Tibial nerve (tissue), 4 donors: ENCODE data around the gene DIP2C. TPM values are rescaled to one million over a fixed set of nuclear protein-coding genes. Genes with fewer than 3 reads are reported as not detected.

Experiments
- DNase-seq, 2 donors: peaks; one replicate each; pipeline ENCODE4 v3.0.0-alpha.2; 2019; ENCODE audit warnings: low spot score in 2 of 2
- H3K27ac ChIP-seq, 4 donors: fragments of 200-600 bp; sonication (generic) in 3 of 4; one replicate each; pipeline ENCODE4 v1.5.1; 2017 to 2019; ENCODE audit warnings: mild to moderate bottlenecking in 1 of 4
- H3K27me3 ChIP-seq, 2 donors: fragments of 200-600 bp; sonication (generic) in 1 of 2; one replicate each; pipeline versions ENCODE4 v1.5.1 to v1.6.0; 2017 to 2019
- H3K36me3 ChIP-seq, 3 donors: fragments of 200-600 bp; sonication (generic); one replicate each; pipeline ENCODE4 v1.5.1; 2018 to 2019
- H3K4me1 ChIP-seq, 4 donors: fragments of 200-600 bp; sonication (generic) in 3 of 4; one replicate each; pipeline ENCODE4 v1.5.1; 2017 to 2019
- H3K4me3 ChIP-seq, 4 donors: fragments of 200-600 bp; sonication (generic) in 3 of 4; one replicate each; pipeline ENCODE4 v1.5.1; 2017 to 2019; ENCODE audit warnings: mild to moderate bottlenecking in 1 of 4, moderate library complexity in 1 of 4
- H3K9me3 ChIP-seq, 4 donors: fragments of 200-600 bp; sonication (generic) in 3 of 4; one replicate each; pipeline ENCODE4 v1.5.1; 2017 to 2019
- EP300 ChIP-seq, 2 donors: sonication (generic); formaldehyde crosslinking; IDR thresholded peaks; one replicate each; pipeline ENCODE4 v1.6.1; 2017; ENCODE audit warnings: antibody characterized with exemption in 2 of 2, mild to moderate bottlenecking in 1 of 2
- POLR2A ChIP-seq, 2 donors: fragments of 450-650 bp; IDR thresholded peaks; one replicate each; pipeline ENCODE4 v1.6.1; 2017; ENCODE audit warnings: antibody characterized with exemption in 2 of 2, mild to moderate bottlenecking in 2 of 2, moderate library complexity in 2 of 2
- WGBS, 2 donors: methylation state at CpG; one replicate each; pipeline ENCODE4 v1.1.5; 2018; 5-methylcytosine and 5-hydroxymethylcytosine counted together
- total RNA-seq, 4 donors: library from RNA; depleted of rRNA; stranded (reverse); fragments of >200 nt; gene quantifications; one replicate each; pipeline ENCODE4 v1.1.0, GENCODE V29; 2016
- TF ChIP-seq, protein P1 (sequence below), 5 experiments: fragments of 200-600 bp in 3 of 5; fragments of 450-650 bp in 2 of 5; sonication (generic) in 3 of 5; IDR thresholded peaks; one replicate each; pipeline ENCODE4 v1.5.1; 2016 to 2019; ENCODE audit warnings: antibody characterized with exemption in 5 of 5, mild to moderate bottlenecking in 3 of 5, moderate library complexity in 2 of 5

Gene DIP2C
- total RNA-seq, 4 donors from 2014 or later: 31.4 to 46.5 (median 36.0) TPM

DNA sequence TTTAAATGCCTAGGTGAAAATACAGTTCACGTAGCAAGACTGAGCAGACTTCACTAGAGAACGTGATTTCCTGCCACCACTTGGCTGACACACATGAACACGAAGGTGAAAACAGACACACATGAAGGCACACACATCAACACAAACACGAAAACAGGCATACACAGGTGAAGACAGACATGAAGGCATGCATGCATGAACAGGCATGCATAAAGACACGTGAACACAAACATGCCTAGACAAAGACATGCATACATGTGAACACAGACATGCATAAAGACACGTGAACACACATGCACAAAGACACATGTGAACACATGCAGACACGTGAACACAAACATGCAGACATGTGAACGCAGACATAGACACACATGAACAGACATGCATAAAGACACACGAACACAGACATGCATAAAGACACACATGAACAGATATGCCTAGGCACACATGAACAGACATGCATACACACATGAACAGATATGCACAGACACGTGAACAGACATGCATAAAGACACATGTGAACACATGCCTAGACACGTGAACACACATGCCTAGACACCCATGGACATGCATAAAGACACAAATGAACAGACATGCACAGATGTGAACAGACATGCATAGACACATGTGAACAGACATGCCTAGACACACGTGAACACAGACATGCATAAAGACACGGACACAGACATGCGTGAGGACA is 311.1 kb downstream of the DIP2C start:
- H3K27me3 ChIP-seq: no peaks in the 10 kb centered on the region
- H3K36me3 ChIP-seq: peaks cover 0 to 82% (median 6%) of the 10 kb centered on the region in 3 donors
- WGBS, 2 donors: 95 to 97% methylated on average over 14 of the region's 14 CpGs
- peaks cover 0 to 17% (median 3%) of the 10 kb centered on the region in 4 donors for H3K4me1 ChIP-seq
- no peak for DNase-seq
- H3K4me3 ChIP-seq: no peak overlapping the region
- H3K9me3 ChIP-seq: no peaks in the 10 kb centered on the region
- no peak overlapping the region for H3K27ac ChIP-seq
- TF ChIP-seq EP300 (IDR thresholded peaks at IDR 0.05) (no peak), POLR2A (IDR thresholded peaks at IDR 0.05) (no peak)
- TF ChIP-seq, protein P1, sequence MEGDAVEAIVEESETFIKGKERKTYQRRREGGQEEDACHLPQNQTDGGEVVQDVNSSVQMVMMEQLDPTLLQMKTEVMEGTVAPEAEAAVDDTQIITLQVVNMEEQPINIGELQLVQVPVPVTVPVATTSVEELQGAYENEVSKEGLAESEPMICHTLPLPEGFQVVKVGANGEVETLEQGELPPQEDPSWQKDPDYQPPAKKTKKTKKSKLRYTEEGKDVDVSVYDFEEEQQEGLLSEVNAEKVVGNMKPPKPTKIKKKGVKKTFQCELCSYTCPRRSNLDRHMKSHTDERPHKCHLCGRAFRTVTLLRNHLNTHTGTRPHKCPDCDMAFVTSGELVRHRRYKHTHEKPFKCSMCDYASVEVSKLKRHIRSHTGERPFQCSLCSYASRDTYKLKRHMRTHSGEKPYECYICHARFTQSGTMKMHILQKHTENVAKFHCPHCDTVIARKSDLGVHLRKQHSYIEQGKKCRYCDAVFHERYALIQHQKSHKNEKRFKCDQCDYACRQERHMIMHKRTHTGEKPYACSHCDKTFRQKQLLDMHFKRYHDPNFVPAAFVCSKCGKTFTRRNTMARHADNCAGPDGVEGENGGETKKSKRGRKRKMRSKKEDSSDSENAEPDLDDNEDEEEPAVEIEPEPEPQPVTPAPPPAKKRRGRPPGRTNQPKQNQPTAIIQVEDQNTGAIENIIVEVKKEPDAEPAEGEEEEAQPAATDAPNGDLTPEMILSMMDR (IDR thresholded peaks at IDR 0.05): no peak

DNA sequence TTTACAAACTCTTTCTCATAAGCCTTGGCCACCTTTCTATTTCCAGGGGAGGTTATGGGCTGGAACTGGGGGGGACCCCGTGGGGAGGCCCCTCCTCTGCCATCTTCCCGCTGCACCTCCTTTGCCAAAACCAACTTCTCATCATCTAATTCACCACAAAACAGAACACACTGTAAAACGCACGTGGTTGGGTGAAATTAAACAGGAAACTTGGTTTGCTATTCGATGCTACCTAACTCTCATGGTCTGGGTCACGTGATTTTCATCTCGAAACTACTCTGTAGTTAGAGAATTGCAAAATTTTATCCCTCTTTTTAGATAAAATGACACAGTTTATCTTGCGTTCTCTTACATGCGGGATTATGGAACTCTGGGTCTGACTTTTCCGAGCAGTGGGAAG is 312.2 kb downstream of the DIP2C start:
- Histone ChIP-seq H3K27me3 (no peaks in the 10 kb centered on the region), H3K4me1 (peaks cover 0 to 29% (median 6%) of the 10 kb centered on the region in 4 donors), H3K4me3 (no peak overlapping the region), H3K27ac (no peak overlapping the region), H3K36me3 (peaks cover 0 to 71% (median 6%) of the 10 kb centered on the region in 3 donors), H3K9me3 (no peaks in the 10 kb centered on the region)
- DNase-seq: no peak
- WGBS, 2 donors: 87 to 90% methylated on average over 10 of the region's 10 CpGs
- TF ChIP-seq POLR2A (IDR thresholded peaks at IDR 0.05): no peak
- TF ChIP-seq, protein P1 (IDR thresholded peaks at IDR 0.05): no peak

DNA sequence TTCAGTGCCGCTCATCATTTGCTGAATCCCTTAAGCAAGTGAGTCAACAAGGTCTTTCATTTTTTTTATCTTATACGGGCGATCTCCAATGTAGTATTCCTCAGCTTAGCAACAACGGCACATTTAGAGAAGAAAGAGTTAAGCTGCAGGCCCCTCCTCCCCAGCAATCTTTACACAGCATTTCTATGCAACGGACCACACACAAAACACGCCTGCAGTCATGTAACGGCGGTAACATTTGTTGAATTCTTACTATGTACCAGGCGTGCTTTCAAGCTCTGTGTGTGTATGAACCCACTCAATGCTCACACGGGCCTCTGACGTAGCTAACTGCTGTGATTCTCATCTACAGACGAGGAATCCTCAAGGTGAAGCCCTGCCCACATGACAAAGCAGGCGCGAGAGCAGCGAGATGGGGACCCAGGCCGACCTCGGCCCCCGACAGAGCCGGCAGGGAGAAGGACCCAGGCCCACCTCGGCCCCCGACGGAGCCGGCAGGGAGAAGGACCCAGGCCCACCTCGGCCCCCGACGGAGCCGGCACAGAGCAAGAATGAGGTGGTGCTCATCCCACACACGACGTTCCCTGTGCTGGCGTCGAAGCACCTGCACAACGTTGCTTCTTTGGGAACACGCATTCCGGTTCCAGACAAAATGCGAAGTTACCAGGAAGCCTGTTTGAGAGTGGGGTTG is 313.5 kb downstream of the DIP2C start:
- no peak for TF ChIP-seq POLR2A (IDR thresholded peaks at IDR 0.05)
- TF ChIP-seq EP300 (IDR thresholded peaks at IDR 0.05): no peak
- TF ChIP-seq, protein P1 (IDR thresholded peaks at IDR 0.05): no peak
- H3K36me3 ChIP-seq: peaks cover 0 to 66% (median 0%) of the 10 kb centered on the region in 3 donors
- 78 to 84% methylated on average over 35 of the region's 35 CpGs for WGBS, 2 donors
- H3K27ac ChIP-seq: no peak overlapping the region
- no peaks in the 10 kb centered on the region for H3K9me3 ChIP-seq
- peaks cover 0 to 27% (median 6%) of the 10 kb centered on the region in 4 donors for H3K4me1 ChIP-seq
- no peaks in the 10 kb centered on the region for H3K27me3 ChIP-seq
- DNase-seq: no peak
- no peak overlapping the region for H3K4me3 ChIP-seq

DNA sequence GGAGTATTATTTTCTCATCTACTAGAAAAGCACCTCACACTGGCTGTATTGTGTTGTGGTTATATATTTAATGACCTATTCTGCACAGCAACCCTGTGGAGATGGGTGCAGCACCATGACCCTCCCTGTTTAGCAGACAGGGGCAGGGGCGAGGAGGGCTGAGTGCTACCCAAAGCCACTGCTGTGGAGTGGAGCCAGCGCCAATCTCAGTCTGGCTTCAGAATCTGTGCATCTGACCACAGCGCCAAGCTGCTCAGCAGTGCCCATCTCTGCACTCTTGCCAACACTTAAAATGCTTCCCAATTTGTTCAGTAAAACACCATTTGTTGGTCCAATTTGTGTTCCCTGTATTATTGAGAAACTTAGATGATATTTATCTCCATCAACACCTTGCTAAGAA is 315.1 kb downstream of the DIP2C start:
- H3K36me3 ChIP-seq: peaks cover 0 to 59% (median 0%) of the 10 kb centered on the region in 3 donors
- no peaks in the 10 kb centered on the region for H3K9me3 ChIP-seq
- no peak for TF ChIP-seq POLR2A (IDR thresholded peaks at IDR 0.05)
- no peak for TF ChIP-seq EP300 (IDR thresholded peaks at IDR 0.05)
- TF ChIP-seq, protein P1 (IDR thresholded peaks at IDR 0.05): no peak
- no peak for DNase-seq
- no peak overlapping the region for H3K4me3 ChIP-seq
- 87 to 88% methylated on average over 3 of the region's 3 CpGs for WGBS, 2 donors
- H3K27ac ChIP-seq: no peak overlapping the region
- peaks cover 0 to 30% (median 8%) of the 10 kb centered on the region in 4 donors for H3K4me1 ChIP-seq
- no peaks in the 10 kb centered on the region for H3K27me3 ChIP-seq
